GM19452 (cell line): Measurements from ENCODE around the gene MYO1E.
A peak's percentile ranks its signal among the peaks of the same experiment; 100 is the strongest.

Experiments used
- ATAC-seq: cut with Tn5 transposase; IDR thresholded peaks from one replicate; pipeline ENCODE4 v1.9.1; 2021; ENCODE audit not compliant: unreplicated experiment

Gene MYO1E

DNA sequence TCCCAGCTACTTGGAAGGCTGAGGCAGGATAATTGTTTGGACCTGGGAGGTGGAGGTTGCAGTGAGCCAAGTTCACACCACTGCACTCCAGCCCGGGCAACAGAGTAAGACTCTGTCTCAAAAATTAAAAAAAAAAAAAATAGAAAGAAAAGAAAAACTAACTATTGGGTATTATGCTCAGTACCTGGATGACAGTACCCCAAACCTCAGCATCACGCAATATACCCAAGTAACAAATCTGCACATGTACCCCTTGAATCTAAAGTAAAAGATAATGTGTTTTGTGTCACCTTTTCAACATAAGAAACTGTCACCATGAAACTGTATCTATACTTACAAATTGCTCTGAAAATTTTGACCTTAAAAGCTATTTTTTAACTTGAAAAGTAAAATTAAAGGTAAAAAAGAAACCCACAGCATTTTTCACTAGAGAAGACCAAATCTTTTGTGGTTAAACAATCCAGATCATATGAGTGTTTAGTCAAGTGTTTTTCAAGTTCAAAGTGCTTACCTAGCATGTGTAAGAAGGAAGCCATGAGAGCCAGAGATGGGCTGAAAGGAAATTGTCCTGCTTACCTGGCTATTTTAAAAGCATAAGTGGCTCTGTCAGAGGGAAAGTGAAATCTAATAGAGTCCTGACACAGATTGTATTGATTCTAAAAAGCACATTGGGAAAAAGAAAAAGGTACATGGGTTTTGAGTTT is 50.5 kb downstream of the MYO1E start:
- ATAC-seq: no peak

- ATAC-seq: no peak
These were observed 51.5 kb downstream of the MYO1E start for GRCh38 chr15:59321000-59321689.

DNA sequence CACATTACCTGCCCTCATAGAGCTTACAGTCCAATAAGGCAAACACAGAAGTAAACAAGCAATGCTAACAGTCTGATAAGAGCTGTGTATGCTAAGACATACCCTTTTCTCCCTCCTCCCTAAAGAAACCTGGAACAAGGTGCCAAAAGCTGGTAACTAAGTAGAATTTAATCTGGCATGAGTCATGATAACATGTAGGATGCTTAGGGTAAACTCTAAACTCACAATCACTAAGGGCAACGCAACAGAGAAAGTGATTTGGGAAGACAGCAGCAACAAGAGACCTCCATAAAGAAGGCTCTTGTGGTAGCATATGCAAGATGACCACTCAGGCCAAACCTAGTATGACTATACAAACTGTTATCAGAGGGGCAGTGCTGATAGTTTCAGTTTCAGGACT is 55.5 kb downstream of the MYO1E start:
- ATAC-seq: no peak

- no peak for ATAC-seq
These were observed 56.7 kb downstream of the MYO1E start for GRCh38 chr15:59315914-59316451.

DNA sequence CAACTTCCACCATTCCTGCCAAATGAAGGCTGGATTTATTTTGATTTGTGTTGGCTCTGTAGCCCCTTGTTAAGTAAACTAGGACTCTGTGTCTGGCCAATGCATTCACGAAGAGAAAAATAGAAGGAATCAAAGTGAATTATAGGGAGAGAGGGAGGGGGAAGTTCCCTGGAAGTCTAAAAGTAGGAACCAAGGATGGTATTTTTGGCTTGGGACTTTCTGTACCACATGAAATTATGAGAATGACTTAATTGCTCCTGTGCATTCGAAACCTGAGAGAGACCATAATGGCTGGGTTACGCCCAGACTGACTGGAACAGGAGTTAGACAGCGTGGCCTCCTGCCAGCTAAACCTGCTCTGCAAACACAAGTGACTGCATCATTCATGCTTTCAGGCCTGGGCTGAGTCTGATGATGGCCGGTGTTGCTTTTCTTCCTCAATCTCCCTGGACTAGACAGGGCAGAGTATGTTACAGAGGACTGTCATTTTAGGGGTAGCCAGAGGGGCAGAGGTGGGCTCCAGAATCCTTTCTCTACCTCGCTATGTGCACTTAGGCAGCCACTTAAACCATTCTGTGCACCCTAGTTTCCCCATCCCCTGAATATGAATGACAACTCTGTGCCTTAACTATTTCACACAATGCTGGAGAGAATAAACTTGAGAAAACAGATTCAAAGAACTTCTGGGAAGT is 58.9 kb downstream of the MYO1E start:
- no peak for ATAC-seq

DNA sequence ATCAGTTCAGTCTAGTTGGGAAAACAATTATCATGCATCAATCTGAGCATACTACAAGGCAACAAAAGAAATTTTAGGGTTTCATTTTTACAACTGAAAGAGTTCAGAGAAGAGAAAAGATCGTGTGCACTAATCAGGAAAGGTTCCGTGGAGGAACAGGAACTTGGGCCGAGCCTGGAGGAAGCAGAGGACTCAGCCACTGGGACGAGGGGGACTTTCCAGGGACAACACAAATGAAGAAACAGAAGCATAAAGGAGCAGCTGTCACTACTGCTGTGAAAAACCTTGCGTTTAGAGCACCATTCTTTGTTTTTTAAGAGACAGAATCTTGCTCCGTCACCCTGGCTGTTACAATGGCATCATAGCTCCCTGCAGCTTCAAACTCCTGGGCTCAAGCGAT is 60.5 kb downstream of the MYO1E start:
- ATAC-seq: no peak

DNA sequence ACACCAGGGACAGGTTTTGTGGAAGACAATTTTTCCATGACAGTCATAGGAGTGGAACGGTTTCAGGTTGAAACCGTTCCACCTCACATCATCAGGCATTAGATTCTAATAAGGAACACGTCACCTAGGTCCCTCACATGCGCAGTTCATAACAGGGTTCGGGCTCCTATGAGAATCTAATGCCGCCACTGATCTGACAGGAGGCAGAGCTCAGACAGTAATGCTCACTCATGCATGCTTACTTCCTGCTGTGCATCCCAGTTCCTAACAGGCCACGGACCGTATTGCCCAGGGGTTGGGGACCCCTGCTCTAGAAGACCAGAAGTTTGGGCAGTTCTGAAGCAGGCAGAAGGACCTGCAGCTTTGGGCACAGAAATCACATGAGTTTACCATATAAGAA is 61.5 kb downstream of the MYO1E start:
- ATAC-seq: no peak

- no peak for ATAC-seq
These were observed 63.3 kb downstream of the MYO1E start for GRCh38 chr15:59309405-59309804.

- no peak for ATAC-seq
These were observed 65.5 kb downstream of the MYO1E start for GRCh38 chr15:59307165-59307537.

- no peak for ATAC-seq
These were observed 66.0 kb downstream of the MYO1E start for GRCh38 chr15:59306520-59307164.

DNA sequence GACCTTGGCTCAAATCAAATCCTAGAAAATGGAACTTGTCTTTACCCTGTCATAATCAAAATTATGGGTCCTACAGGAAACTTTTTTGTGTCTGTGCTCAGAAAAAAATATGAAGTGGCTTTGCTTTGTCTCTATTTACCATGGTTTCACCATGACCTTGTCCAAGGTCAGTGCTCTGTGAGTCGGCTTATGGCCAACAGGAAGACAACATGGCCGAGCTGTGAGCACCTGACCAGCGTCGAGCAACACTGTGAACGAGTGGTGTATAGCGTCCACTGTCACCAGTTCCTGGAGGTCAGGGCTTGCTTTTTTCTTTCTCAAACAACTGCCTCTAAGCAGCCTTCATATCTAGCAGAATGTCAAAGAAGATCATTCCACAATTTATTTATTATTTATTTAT is 67.9 kb downstream of the MYO1E start:
- ATAC-seq: no peak

DNA sequence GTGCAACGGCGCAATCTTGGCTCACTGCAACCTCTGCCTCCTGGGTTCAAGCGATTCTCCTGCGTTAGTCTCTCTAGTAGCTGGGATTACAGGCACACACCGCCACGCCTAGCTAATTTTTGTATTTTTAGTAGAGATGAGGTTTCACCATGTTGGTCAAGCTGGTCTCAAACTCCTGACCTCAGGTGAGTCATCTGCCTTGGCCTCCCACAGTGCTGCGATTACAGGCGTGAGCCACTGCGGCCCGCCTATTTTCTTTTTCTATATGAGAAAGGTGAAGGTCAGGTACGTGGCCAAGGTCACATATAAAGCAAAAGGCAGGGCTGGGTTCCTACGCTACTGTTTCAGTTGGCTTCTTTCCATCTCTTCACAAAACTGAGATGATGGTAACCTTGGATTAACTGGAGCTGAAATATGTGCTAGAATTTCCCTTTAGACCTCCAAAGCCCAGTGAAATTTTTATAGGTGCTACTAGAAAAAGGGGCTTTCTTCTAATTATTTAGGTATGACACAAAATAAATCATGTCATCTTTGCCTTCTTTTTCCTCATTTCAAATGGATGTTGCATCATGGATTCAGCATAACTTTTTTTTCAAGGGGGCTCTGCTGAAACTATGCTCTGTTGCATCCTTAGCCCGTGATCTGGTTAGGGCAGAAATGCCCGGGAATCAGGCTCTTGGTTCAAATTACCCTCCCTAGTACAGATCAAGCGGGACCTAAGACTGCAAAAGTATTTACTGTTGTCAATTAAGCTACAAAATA is 68.5 kb downstream of the MYO1E start:
- no peak for ATAC-seq

DNA sequence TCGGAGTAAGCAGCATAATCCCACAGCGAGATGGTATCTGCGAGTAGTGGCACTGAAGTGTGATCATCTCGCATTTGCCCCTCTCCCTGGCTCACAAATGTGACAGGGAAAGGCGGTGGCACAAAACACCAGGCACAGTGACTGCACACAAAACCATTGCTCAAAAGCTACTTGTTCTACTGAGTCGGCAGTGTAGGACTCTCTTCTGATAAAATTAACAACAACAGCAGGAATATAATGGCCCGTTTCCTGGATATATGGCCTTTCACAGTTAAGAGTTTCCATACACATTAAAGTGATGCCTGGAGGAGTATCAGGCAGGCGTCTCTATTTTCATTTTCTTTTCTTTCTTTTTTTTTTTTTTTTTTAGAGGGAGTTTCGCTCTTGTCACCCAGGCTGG is 69.0 kb downstream of the MYO1E start:
- ATAC-seq: no peak

DNA sequence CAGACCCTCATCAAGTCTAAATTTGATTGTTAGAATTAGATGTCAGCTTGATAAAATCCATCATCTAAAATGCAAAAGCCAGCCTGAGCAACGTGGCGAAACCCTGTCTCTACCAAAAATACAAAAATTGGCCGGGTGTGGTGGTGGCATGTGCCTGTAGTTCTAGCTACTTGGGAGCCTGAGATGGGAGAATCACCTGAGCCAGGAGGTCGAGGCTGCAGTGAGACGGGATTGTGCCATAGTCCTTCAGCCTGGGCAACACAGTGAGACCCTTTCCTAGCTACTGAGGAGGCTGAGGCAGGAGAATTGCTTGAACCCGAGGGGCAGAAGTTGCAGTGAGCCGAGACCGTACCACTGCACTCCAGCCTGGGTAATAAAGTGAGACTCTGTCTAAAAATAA is 69.5 kb downstream of the MYO1E start:
- ATAC-seq: no peak

DNA sequence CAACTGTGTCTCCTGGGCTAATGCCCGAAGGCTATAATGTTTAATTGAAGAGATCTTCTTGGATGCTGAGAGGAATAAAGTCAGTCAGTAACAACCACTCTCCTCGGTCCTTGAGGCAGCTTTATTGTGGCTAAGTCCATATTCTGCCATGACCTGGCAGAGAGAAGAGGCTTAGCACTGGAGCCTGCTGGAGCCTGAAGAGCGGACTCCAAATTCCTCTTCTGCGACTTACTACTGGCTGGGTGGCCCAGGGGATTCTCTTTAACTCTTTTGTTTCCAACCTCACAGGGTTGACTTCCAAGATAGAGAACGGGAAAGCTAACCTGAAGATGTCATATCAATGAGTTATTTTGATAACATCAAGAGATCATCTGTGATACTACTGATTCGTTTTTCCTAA is 71.1 kb downstream of the MYO1E start:
- no peak for ATAC-seq

- no peak for ATAC-seq
These were observed 72.0 kb downstream of the MYO1E start for GRCh38 chr15:59300618-59301139.

DNA sequence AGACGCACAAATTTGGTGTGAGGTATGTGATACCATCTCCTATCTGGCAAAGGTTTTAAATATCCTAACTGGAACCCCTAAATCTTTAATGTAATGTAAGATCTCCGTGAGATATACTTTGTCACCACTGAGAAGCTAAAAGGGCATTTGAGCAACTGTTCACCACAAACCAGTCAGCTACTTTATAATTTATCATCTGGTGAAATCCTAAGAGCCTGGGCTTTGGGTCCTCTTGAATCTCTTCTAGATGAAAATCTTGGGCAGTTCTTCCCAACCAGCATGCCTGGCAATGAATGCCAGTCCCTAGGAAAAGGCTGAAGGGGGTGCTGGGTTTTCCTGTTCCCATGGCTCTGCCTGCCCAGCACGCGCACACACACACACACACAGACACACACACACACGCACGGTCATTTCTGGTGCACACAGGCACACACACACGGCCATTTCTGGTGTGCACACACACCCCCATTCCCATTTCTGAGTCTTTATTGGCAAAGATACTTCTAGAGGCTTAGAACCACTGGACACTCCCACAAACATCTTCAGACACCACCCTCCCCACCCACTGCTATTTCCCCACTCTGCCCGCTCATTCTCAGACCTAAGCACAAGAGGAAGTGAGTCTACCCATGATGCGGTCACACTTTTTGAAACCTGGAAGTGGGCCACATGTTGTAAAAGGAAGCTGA is 72.6 kb downstream of the MYO1E start:
- peak; percentile 50 for ATAC-seq

DNA sequence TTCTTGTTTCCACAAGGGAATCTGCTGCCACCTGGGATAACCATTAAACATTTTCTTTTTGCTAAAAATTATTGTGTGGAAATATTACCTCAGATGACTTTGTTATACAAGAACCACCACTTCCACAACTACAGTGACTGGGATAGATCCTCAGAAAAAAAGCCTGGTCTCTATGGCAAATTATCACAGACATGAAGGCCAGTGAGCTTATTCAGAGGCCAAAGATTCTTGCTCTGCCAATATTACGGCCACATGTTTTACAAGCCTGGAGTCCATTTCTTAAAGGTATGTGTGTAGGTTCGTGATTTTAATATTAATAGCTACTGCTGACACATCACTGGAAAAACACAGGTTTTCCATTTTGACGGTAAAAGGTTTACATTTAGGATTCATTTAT is 73.8 kb downstream of the MYO1E start:
- ATAC-seq: no peak

- peak; percentile 71 for ATAC-seq
These were observed 74.3 kb downstream of the MYO1E start for GRCh38 chr15:59298225-59298853.
